Activated B cell treated with CpG ODN at 0.5 μM for 24 hours (primary cell): Measurements from ENCODE around the gene SEBOX. TPM values are rescaled to one million over a fixed set of nuclear protein-coding genes. Genes with fewer than 3 reads are reported as not detected.

ENCODE experiments used
- ATAC-seq: fragments of 200-7000 bp; cut with Tn5 transposase; one replicate; pipeline ENCODE4 v1.10.0; 2021; ENCODE audit warnings: low read depth, mild to moderate bottlenecking, moderate library complexity
- CTCF ChIA-PET: fragments of 350-600 bp; sonication (Branson Sonifier 250); formaldehyde crosslinking; loops from one replicate; lab custom pipeline; 2021; ENCODE audit warnings: antibody characterized with exemption; lab: Charles Lee
- POLR2A ChIA-PET: fragments of 350-600 bp; sonication (Branson Sonifier 250); formaldehyde crosslinking; loops from one replicate; lab custom pipeline; 2021; ENCODE audit warnings: antibody characterized with exemption; lab: Charles Lee
- DNase-seq: peaks from one replicate; pipeline ENCODE4 v3.0.0; 2022
- H3K27ac Mint-ChIP-seq: one replicate; pipeline ENCODE4 v1.8.0; 2020; ENCODE audit warnings: mixed read lengths
- H3K27me3 Mint-ChIP-seq: one replicate; pipeline ENCODE4 v1.8.0; 2021; ENCODE audit warnings: mixed read lengths
- H3K36me3 Mint-ChIP-seq: one replicate; pipeline ENCODE4 v1.8.0; 2021; ENCODE audit warnings: low read depth, mixed read lengths
- H3K4me1 Mint-ChIP-seq: one replicate; pipeline ENCODE4 v1.8.0; 2021; ENCODE audit warnings: mixed read lengths
- H3K4me3 Mint-ChIP-seq: one replicate; pipeline ENCODE4 v1.8.0; 2020; ENCODE audit warnings: mild to moderate bottlenecking, mixed read lengths
- H3K9me3 Mint-ChIP-seq: one replicate; pipeline ENCODE4 v1.8.0; 2020; ENCODE audit warnings: mixed read lengths
- intact Hi-C: fragments of 100-400 bp; cut with micrococcal nuclease; formaldehyde crosslinking; loops from one replicate; pipeline ENCODE4 v1.15.1; 2024
- total RNA-seq: library from RNA; stranded (reverse); gene quantifications from 2 replicates; pipeline ENCODE4 v1.2.3, GENCODE V29; 2022
- TF ChIP-seq, protein P1 (sequence below): fragments of 200-600 bp; IDR thresholded peaks from one replicate; pipeline ENCODE4 v1.8.0; 2022; ENCODE audit warnings: antibody characterized with exemption, mild to moderate bottlenecking

The SEBOX gene
- total RNA-seq, 1 donor from 2014 or later: not detected

DNA sequence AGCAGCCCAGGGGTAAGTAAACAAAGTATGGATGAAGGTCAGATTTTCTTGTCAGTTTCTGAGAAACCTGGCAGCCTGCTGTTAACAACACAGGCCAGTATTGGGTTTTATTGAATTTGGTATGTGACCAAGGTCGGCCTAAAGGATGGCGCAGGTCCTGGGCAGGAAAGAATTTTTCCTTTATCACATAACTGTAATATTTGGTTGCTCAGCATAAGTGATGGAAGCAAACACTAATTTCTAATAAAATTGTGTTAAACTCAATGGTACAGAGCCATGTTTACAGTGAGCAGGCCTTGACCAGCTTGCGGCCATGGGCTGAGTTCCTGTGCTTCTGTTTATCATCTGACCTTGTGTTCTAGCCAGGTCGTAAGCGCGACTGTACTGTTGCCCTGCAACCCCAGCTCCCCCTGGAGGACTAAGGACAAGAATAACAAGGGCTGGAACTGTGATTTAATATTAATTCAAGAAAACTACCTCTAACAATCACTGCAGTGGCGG, 18.2 kb downstream of the SEBOX start:
- intact Hi-C loops: no loop called here
- TF ChIP-seq, protein P1, sequence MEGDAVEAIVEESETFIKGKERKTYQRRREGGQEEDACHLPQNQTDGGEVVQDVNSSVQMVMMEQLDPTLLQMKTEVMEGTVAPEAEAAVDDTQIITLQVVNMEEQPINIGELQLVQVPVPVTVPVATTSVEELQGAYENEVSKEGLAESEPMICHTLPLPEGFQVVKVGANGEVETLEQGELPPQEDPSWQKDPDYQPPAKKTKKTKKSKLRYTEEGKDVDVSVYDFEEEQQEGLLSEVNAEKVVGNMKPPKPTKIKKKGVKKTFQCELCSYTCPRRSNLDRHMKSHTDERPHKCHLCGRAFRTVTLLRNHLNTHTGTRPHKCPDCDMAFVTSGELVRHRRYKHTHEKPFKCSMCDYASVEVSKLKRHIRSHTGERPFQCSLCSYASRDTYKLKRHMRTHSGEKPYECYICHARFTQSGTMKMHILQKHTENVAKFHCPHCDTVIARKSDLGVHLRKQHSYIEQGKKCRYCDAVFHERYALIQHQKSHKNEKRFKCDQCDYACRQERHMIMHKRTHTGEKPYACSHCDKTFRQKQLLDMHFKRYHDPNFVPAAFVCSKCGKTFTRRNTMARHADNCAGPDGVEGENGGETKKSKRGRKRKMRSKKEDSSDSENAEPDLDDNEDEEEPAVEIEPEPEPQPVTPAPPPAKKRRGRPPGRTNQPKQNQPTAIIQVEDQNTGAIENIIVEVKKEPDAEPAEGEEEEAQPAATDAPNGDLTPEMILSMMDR: no peak
- DNase-seq (no peak), ATAC-seq (no peak)
- Mint-ChIP-seq H3K36me3 (peaks cover 86% of the 10 kb centered on the region), H3K4me3 (no peak overlapping the region), H3K27ac (no peak overlapping the region), H3K9me3 (no peaks in the 10 kb centered on the region), H3K4me1 (no peaks in the 10 kb centered on the region), H3K27me3 (no peaks in the 10 kb centered on the region)
- CTCF ChIA-PET: no interaction called here
- POLR2A ChIA-PET: interaction anchor here (1.1 kb wide), 1 partner anchor 12 kb away, joined by 4 read pairs; no protein-coding TSS in a partner anchor

GRCh38 chr17:28346199-28346580, 18.8 kb downstream of the SEBOX start:
- DNase-seq (no peak), ATAC-seq (no peak)
- ChIA-PET POLR2A (interaction anchor here (1.1 kb wide), 1 partner anchor 12 kb away, joined by 4 read pairs; no protein-coding TSS in a partner anchor), CTCF (no interaction called here)
- intact Hi-C loops: no loop called here
- TF ChIP-seq, protein P1: no peak
- Mint-ChIP-seq H3K36me3 (peaks cover 86% of the 10 kb centered on the region), H3K4me1 (no peaks in the 10 kb centered on the region), H3K4me3 (no peak overlapping the region), H3K27me3 (no peaks in the 10 kb centered on the region), H3K27ac (no peak overlapping the region), H3K9me3 (no peaks in the 10 kb centered on the region)

DNA sequence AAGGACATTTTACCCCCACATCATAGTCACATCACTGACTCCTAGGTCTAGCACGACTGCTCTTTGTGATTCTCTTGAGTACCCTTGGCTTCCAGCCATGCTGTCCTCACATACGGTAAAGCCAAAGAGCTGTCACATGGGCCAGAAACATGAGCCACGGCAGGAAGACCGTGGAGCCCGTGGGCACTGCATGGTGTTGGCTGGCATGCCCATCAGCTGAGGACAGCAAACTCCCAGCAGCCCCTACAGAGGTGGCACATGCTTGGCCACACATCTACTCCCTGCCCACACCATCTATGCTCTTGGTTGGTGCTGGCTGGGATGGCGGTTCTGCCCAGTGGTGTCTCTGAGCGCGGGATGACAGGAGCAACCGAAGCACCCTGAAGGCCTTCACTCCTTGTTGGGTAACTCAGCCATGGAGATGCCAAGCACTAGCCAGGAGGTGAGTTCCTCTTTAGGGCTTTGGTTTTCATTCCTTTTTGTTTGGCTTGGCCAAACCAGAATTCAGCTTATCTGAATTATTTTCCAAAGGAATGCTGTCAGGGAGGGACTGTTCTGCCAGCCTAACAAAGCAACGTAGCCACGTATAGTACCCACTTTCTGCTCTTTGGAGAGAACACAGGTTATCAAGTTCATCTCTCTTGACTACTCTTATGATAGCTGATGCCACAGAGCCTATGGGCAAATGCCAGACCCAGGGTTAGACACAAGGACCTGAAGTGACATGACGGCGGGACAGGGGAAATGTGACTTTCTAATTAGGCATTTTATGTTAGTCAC, 19.4 kb downstream of the SEBOX start:
- Mint-ChIP-seq H3K27ac (no peak overlapping the region), H3K4me3 (no peak overlapping the region), H3K4me1 (no peaks in the 10 kb centered on the region), H3K36me3 (peaks cover 86% of the 10 kb centered on the region), H3K27me3 (no peaks in the 10 kb centered on the region), H3K9me3 (no peaks in the 10 kb centered on the region)
- TF ChIP-seq, protein P1: no peak
- CTCF ChIA-PET: no interaction called here
- POLR2A ChIA-PET: interaction anchor here (1.1 to 1.2 kb wide), 3 partner anchors 9 to 13 kb away, joined by 3 to 4 read pairs (median 3); partner anchors contain the start of genes POLDIP2 and TNFAIP1
- intact Hi-C loops: no loop called here
- ATAC-seq: no peak
- DNase-seq: no peak

DNA sequence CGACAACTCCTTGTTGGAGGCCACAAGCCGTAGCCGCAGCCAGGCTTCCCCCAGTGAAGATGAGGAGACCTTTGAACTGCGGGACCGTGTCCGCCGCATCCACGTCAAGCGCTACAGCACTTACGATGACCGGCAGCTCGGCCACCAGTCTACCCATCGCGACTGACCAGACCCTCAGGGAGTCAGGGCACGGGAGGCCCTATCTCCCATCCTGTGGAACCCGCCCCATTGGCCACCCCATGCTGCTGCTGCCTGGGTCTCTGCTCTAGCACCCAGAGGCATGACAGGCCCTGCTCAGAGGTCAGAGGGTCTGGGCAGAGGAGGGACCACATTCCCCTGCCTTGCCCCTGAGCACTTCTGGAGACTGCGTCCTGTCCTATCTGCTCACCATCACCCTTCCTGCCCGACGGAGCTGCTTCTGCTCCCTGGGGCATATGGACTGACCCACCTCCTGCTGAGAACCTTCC, 20.5 kb downstream of the SEBOX start:
- POLR2A ChIA-PET: interaction anchor here (1.2 kb wide), 2 partner anchors 8 to 13 kb away, joined by 3 read pairs; partner anchors contain the start of genes POLDIP2 and TNFAIP1
- no peaks in the 10 kb centered on the region for H3K4me1 Mint-ChIP-seq
- no peak overlapping the region for H3K27ac Mint-ChIP-seq
- no peak for ATAC-seq
- DNase-seq: no peak
- peaks cover 85% of the 10 kb centered on the region for H3K36me3 Mint-ChIP-seq
- TF ChIP-seq, protein P1: no peak
- H3K9me3 Mint-ChIP-seq: no peaks in the 10 kb centered on the region
- CTCF ChIA-PET: no interaction called here
- intact Hi-C loops: no loop called here
- no peak overlapping the region for H3K4me3 Mint-ChIP-seq
- no peaks in the 10 kb centered on the region for H3K27me3 Mint-ChIP-seq

- H3K36me3 Mint-ChIP-seq: peaks cover 86% of the 10 kb centered on the region
- DNase-seq (no peak), ATAC-seq (no peak)
- H3K4me1 Mint-ChIP-seq: peaks cover 2% of the 10 kb centered on the region
- no peaks in the 10 kb centered on the region for H3K27me3 Mint-ChIP-seq
- intact Hi-C loops: no loop called here
- no peak overlapping the region for H3K4me3 Mint-ChIP-seq
- TF ChIP-seq, protein P1: no peak
- no peaks in the 10 kb centered on the region for H3K9me3 Mint-ChIP-seq
- no peak overlapping the region for H3K27ac Mint-ChIP-seq
- POLR2A ChIA-PET: no interaction called here
- CTCF ChIA-PET: no interaction called here
These were observed 21.0 kb downstream of the SEBOX start for GRCh38 chr17:28344011-28344410.
